Suppressor macrophage treated with lipopolysaccharide for 4 hours (primary cell): ENCODE data around the gene DPYSL3.

ENCODE experiments used
- DNase-seq: peaks from one replicate; pipeline ENCODE4 v3.0.0-alpha.2; 2020

Gene DPYSL3

DNA sequence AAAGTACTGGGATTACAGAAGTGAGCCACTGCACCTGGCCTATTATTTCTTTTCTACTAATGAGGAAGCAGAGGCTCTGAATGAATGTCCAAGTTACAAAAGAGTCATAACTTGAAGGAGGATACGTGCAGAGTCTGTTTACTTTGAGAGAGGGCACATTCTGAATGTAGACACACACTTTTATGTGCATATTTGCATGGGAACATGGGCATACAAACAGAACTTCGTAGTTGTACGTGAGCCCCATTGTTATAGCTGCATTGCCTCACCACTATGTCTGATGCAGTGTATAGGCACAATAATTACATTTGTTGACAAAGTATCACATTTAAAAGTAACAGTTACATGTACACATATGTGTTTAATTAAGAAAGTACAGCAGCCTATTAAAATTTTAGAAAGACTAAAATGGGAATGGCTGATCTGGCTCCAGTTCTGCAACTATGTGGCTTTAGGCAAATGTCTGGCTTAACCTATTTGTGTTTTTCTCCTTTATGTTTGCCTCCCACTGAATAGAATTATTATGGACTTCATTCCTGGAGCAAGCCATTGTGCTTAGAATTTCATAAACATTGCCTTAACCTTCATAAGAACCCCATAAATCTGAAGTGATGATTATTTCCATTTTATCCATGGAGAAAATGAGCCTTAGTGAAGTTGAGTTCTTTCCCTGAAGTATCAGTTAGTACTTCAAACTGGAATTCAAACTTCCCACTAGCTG, 3.0 kb upstream of the DPYSL3 start:
- no peak for DNase-seq

- DNase-seq: no peak
Measured at GRCh38 chr5:147510885-147511284, 1.0 kb upstream of the DPYSL3 start.

GRCh38 chr5:147509041-147509709, 693 bp downstream of the DPYSL3 start:
- no peak for DNase-seq

GRCh38 chr5:147508711-147509040, 1.2 kb downstream of the DPYSL3 start:
- DNase-seq: no peak

DNA sequence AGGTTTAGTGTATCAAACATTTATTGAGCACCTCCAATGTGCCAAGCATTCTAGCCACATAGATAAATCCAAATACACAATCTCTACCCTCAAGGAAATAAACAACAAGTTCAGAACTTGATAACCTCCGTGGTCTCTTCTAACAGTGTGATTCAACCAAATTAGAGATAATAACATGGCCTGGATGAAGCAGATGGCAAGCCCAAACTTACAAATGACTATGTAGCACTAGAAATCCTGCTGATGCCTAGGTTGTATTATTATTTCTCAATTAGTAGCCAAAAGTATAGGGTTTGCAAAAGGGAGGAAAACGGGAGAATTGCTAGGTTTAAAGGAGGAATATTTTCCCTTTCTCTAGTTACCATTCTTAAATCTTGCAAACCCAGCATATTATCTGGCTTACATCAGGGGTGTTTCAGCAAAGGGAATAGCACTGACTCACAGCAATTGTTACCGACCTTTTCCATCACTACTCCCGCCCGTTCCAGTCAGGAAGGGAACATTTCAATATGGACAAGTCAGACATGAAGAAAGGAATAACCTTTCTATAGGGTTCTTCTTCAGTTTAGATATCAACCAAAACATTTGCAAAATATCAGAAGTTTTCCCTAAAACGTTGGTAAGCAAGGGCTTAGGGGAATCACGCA, 2.3 kb downstream of the DPYSL3 start:
- no peak for DNase-seq

GRCh38 chr5:147504535-147504934, 5.3 kb downstream of the DPYSL3 start:
- no peak for DNase-seq

DNA sequence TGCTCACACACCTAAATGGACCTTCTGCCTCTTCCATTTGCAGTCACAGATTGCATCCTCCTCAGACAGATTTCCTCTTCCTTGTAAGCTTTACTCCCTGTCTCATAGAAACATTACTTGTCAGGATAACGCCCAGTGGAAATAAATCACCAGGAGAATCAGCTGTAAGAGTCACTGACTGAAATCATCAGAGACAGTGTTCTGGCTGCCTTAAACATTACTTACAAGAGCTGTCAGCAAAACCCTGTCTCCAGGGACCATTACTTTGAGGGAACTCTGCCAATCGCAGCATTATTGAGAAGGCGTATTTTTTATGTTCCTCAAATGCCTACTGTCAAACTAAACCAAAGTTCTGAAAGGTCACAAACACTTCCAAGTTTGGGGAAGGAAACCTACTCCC, 5.9 kb downstream of the DPYSL3 start:
- DNase-seq: no peak

- DNase-seq: no peak
Measured at GRCh38 chr5:147490989-147491388, 18.9 kb downstream of the DPYSL3 start.

GRCh38 chr5:147487031-147487750, 22.7 kb downstream of the DPYSL3 start:
- no peak for DNase-seq

GRCh38 chr5:147485814-147486213, 24.1 kb downstream of the DPYSL3 start:
- no peak for DNase-seq

GRCh38 chr5:147485046-147485445, 24.8 kb downstream of the DPYSL3 start:
- no peak for DNase-seq

DNA sequence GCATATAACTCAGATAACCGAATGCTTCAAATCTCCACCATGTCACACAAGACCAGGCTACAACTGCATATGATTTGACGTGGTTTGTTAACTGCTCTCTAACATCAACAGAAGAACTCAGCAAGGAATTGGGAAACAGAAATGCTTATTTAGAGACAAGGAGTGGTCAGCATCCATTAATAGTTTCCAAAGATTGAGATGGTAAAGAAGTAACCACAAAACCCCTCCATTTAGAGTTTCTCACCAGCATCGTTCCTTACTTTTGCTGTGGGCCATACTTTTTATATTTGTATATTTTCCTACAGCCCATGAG, 25.2 kb downstream of the DPYSL3 start:
- no peak for DNase-seq

DNA sequence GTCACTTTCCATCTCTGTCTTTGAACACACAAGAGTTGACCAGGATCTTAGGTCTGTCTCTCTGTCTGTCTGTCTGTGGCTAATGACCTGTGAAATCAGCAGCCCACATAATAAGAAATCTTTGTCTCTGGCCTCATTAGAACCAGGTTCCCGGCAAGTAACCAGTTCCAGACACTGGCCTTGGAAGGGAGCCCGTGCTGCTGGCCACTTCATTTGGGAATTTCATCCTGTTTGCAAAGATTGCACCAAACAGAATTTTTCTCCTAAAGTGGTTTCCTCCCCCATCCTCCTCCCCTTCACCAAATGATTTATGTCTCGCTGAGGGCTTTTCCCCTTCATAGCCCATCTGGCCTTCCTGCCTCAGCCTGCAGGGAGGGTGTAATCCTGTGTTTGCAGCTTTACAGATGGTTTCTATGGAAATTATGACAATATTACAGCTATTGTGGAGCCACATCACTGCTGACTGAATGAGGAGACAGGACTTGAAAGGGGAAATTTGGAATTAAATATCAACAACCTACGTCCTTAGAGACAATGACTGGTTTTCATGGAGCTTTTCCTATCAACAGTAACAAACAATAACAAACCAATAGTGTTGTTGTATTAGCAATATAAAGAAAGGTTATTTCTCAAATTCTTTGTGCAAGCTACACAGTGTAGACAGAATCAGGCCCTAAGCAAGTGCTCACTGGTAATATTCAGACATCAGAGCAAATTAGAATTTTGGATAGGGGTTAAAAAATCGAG, 25.7 kb downstream of the DPYSL3 start:
- peak; percentile 23 for DNase-seq

DNA sequence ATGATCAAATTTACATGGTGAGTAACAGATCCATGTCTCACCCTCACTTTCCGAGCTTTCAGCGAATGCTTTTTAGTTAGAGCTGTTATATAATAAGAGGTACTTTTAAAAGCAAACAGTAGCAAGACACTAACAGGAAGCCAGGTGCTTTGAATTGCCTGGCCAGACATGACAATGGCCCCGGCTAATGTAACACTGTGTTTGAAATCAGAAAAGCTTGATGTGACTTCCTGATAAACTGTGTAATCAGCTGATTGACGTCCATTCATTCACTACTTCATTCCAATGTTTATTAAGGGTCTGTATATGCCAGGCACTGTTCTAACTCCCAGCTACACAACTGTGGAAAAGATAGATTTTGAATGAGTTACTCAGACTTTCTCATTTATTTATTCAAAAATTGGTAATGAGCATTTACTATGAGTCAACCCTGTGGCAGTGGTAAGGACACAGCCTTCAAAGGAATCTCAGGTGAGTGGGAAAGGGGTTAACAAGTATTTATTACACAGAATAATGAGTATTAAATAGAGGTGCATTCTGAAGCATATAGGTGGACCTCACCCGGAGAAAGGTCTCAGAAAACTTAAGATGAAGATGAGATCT, 26.6 kb downstream of the DPYSL3 start:
- no peak for DNase-seq

DNA sequence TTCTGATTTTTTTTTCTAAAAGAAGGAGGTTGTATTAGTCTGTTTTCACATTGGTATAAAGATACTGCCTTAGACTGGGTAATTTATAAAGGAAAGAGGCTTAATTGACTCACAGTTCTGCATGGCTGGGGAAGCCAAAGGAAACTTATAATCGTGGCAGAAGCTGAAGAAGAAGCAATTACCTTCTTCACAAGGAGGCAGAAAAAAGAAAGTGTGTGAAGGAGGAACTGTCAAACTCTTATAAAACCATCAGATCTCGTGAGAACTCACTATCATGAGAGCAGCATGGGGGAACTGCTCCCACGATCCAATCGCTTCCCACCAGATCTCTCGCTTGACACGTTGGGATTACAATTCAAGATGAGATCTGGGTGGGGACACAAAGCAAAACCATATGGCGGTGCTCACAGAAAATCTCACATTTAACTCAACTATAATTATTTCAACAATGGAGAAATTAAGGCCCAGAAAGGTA, 27.1 kb downstream of the DPYSL3 start:
- peak; percentile 27 for DNase-seq

DNA sequence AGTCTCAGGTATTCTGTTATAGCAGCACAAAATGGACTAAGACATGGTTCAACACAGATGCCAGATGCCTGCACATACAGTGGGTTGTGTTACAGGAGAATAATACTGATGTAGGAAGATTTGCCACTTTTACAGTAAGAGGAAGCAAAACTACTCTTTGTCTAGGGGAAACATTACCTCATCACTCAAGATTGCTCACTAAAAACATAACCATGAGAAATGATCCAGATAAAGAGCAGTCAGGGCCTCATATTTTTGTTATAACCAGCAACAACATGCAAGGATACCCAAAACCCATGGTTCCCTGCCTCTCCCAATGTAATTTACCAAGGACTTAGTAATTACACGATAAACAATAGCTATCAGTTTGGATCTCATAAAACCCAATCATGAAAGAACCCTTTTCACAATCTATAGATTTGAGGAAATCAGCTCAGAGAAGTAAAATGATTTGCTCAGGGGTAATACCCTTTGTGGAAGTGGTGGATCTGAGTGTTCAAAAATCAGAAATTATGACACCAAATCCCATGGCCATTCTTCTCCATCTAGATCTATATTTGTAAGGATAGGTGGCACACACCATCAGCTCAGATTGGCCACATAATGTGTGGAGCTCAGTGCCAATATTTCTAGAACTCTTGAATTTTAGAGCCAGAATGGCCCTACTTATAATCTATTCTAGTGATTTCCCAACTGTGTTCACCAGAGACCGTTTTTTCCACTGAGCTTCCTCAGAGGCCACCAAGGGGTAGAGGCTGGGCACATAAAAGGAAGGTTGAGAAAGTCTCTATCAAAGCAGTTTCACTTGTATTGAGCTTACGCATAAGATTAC, 27.8 kb downstream of the DPYSL3 start:
- peak; percentile 79 for DNase-seq

- peak; percentile 40 for DNase-seq
Measured at GRCh38 chr5:147481376-147481775, 28.5 kb downstream of the DPYSL3 start.

GRCh38 chr5:147479949-147480348, 29.9 kb downstream of the DPYSL3 start:
- peak; percentile 6 for DNase-seq

GRCh38 chr5:147479444-147479843, 30.4 kb downstream of the DPYSL3 start:
- peak; percentile 5 for DNase-seq

DNA sequence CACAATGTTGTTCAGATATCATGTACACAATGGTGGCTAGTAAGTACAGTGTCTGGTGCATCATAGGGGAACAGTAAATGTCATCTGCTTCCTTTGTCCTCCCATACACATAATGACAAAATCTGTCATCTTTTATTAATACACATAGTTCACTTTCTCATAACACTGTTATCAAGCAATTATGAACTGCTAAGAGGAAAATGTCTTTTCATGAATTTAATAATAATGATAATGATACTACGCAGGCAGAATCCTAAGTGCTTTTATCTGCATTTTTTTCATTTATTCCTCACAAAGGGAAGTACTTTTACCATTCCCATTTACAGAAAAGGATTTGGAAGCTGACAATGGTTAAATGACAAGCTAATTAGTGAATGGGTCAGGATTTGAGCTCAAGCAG, 35.7 kb downstream of the DPYSL3 start:
- no peak for DNase-seq

DNA sequence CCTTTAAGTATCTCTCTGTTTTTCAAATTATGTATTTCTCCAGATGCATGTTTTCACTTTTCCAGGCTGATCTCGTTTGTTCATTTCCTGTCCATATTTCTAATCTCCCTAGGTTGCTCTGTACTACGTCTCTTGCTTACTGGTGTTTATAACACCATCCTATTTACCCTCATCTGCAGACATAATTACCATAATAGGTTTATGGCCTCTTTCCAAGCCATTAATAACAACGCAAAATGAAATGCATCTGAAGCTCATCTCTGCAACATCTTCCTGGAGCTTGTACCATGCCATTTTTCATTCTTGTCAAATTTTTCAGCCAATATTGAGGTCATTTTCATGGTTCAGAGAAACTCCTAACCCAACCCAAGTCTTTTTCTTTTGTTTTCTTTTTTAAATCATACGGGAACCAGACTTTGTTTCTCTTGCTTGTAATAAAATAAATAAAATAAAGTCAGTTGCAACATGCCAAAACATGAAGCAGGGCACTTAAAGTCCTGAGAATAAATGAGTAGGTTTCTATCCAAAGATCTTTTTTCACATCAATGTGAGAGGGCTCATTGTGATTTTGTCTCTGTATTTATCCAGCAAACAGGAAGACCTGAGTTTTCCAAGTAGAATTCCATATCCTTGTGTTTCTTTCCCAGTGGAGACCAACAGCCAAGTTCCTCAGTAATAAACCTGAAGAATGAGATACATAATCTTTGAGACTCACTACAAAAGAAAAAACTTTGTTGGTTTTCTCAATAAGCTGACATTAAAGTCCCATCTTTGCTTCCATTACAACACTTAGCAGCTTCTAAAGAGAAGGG, 37.0 kb downstream of the DPYSL3 start:
- no peak for DNase-seq
